Smooth muscle cell (in vitro differentiated cells): ENCODE measurements around the gene PIANP. TPM values are rescaled to one million over a fixed set of nuclear protein-coding genes. Genes with fewer than 3 reads are reported as not detected.

ENCODE experiments used
- DNase-seq: peaks from one replicate; lab custom pipeline; 2025; ENCODE audit not compliant: unreplicated experiment; lab: John Stamatoyannopoulos, UW
- H2AFZ ChIP-seq: fragments of 200-600 bp; sonication (generic); 2 replicates; pipeline ENCODE4 v1.6.0; 2016; ENCODE audit warnings: antibody characterized with exemption, low read depth, mild to moderate bottlenecking
- H3F3A ChIP-seq: fragments of 200-600 bp; sonication (generic); 2 replicates; pipeline ENCODE4 v1.6.0; 2017; ENCODE audit warnings: antibody characterized with exemption, low read depth
- H3K27ac ChIP-seq: fragments of 200-600 bp; sonication (generic); 2 replicates; pipeline ENCODE4 v1.5.1; 2016; ENCODE audit warnings: low read depth, mild to moderate bottlenecking
- H3K27me3 ChIP-seq: fragments of 200-600 bp; sonication (generic); 2 replicates; pipeline ENCODE4 v1.6.1; 2016; ENCODE audit warnings: low read depth, mild to moderate bottlenecking
- H3K36me3 ChIP-seq: fragments of 200-600 bp; sonication (generic); 2 replicates; pipeline ENCODE4 v1.5.1; 2016; ENCODE audit warnings: low read depth
- H3K4me1 ChIP-seq: fragments of 200-600 bp; sonication (generic); 2 replicates; pipeline ENCODE4 v1.5.1; 2016; ENCODE audit warnings: low read depth
- H3K4me2 ChIP-seq: fragments of 200-600 bp; sonication (generic); 2 replicates; pipeline ENCODE4 v1.6.0; 2016; ENCODE audit warnings: mild to moderate bottlenecking
- H3K4me3 ChIP-seq: fragments of 200-600 bp; sonication (generic); 2 replicates; pipeline ENCODE4 v1.5.1; 2016; ENCODE audit warnings: mild to moderate bottlenecking
- H3K79me2 ChIP-seq: fragments of 200-600 bp; sonication (generic); 2 replicates; pipeline ENCODE4 v1.6.0; 2016; ENCODE audit warnings: low read depth, mild to moderate bottlenecking
- H3K9ac ChIP-seq: fragments of 200-600 bp; sonication (generic); 2 replicates; pipeline ENCODE4 v1.6.0; 2016; ENCODE audit warnings: low read depth
- H3K9me3 ChIP-seq: fragments of 200-600 bp; sonication (generic); replicated peaks from 2 replicates; pipeline ENCODE4 v1.5.1; 2016; ENCODE audit warnings: low read depth
- H4K20me1 ChIP-seq: fragments of 200-600 bp; sonication (generic); 2 replicates; pipeline ENCODE4 v1.6.0; 2016; ENCODE audit warnings: low read depth
- WGBS: methylation state at CpG from one replicate; pipeline ENCODE4 v1.1.7; 2016; ENCODE audit warnings: low lambda C conversion rate; 5-methylcytosine and 5-hydroxymethylcytosine counted together
- polyA plus RNA-seq: library from polyadenylated mRNA; unstranded; fragments of >200 nt; fragmentation: Nextera tagmentation; extraction: Ambion mirVana; gene quantifications from 2 replicates; pipeline ENCODE4 v1.2.1, GENCODE V29; 2016
- total RNA-seq: library from RNA; depleted of rRNA; stranded (reverse); fragments of >200 nt; gene quantifications from 2 replicates; pipeline ENCODE4 v1.2.3, GENCODE V29; 2014
- TF ChIP-seq, protein P1 (sequence below): fragments of 200-600 bp; sonication (generic); IDR thresholded peaks from 2 replicates; pipeline ENCODE4 v1.5.1; 2017; ENCODE audit warnings: borderline replicate concordance, mild to moderate bottlenecking, antibody characterized with exemption; ENCODE audit not compliant: insufficient read depth, poor library complexity, severe bottlenecking

PIANP gene
- total and polyA plus RNA-seq, 2 experiments from 2014 or later: 3.8 TPM; not detected in 1

DNA sequence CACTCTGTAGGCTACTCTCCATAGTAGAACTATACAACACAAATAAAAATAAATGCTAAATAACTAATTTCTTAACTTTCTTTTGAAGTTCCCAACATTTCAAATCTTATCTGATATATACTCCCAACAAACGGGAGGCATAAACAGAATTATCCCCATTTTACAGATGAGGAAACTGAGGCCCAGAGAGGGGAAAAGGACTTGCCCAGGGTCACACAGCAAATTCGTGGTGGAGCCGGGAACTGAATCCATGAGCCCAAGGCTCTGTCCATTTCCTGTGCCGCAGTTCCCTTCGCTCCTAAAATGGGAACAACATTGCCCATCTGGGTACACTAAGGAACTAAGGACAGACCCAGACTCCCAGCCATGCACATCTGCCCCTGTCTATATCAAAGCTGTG is 23.7 kb downstream of the PIANP start:
- Histone ChIP-seq H3K9me3 (no peaks in the 10 kb centered on the region), H3K4me1 (no peaks in the 10 kb centered on the region), H3K36me3 (peaks cover 31% of the 10 kb centered on the region), H3K4me2 (no peak overlapping the region), H3K4me3 (no peak overlapping the region), H3F3A (no peaks in the 10 kb centered on the region), H4K20me1 (peaks cover 45% of the 10 kb centered on the region), H3K27ac (no peak overlapping the region), H2AFZ (no peak overlapping the region), H3K79me2 (peaks cover 39% of the 10 kb centered on the region), H3K9ac (no peak overlapping the region), H3K27me3 (no peaks in the 10 kb centered on the region)
- TF ChIP-seq, protein P1, sequence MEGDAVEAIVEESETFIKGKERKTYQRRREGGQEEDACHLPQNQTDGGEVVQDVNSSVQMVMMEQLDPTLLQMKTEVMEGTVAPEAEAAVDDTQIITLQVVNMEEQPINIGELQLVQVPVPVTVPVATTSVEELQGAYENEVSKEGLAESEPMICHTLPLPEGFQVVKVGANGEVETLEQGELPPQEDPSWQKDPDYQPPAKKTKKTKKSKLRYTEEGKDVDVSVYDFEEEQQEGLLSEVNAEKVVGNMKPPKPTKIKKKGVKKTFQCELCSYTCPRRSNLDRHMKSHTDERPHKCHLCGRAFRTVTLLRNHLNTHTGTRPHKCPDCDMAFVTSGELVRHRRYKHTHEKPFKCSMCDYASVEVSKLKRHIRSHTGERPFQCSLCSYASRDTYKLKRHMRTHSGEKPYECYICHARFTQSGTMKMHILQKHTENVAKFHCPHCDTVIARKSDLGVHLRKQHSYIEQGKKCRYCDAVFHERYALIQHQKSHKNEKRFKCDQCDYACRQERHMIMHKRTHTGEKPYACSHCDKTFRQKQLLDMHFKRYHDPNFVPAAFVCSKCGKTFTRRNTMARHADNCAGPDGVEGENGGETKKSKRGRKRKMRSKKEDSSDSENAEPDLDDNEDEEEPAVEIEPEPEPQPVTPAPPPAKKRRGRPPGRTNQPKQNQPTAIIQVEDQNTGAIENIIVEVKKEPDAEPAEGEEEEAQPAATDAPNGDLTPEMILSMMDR: no peak
- 96% methylated on average over 5 of the region's 5 CpGs for WGBS
- DNase-seq: no peak

DNA sequence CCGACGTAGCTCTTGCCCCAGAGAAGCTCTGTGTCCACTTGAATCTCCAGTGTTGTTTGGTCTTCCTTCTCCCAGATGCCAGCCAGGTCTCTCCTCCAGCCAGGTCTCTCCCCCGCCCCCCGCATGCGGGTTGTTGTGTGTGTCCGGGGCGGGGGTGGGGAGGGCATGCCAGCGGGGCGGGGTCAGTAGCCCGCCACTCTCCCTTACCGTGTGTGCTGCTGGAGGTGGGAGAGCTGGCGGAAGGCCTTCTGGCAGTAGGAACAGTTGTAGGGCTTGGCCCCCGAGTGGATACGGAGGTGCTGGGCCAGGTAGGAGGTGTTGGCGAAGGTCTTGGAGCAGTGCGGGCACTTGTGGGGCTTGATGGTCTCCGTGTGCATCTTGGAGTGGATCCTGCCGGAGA is 28.5 kb downstream of the PIANP start:
- peaks cover 7% of the 10 kb centered on the region for H3F3A ChIP-seq
- H3K4me1 ChIP-seq: no peaks in the 10 kb centered on the region
- no peak overlapping the region for H2AFZ ChIP-seq
- no peaks in the 10 kb centered on the region for H3K27me3 ChIP-seq
- no peak for DNase-seq
- peaks cover 15% of the 10 kb centered on the region for H4K20me1 ChIP-seq
- WGBS: 95% methylated on average over 18 of the region's 18 CpGs
- peaks cover 11% of the 10 kb centered on the region for H3K79me2 ChIP-seq
- no peak overlapping the region for H3K4me2 ChIP-seq
- H3K27ac ChIP-seq: no peak overlapping the region
- TF ChIP-seq, protein P1: no peak
- H3K4me3 ChIP-seq: no peak overlapping the region
- no peaks in the 10 kb centered on the region for H3K9me3 ChIP-seq
- H3K36me3 ChIP-seq: peaks cover 39% of the 10 kb centered on the region
- H3K9ac ChIP-seq: no peak overlapping the region

DNA sequence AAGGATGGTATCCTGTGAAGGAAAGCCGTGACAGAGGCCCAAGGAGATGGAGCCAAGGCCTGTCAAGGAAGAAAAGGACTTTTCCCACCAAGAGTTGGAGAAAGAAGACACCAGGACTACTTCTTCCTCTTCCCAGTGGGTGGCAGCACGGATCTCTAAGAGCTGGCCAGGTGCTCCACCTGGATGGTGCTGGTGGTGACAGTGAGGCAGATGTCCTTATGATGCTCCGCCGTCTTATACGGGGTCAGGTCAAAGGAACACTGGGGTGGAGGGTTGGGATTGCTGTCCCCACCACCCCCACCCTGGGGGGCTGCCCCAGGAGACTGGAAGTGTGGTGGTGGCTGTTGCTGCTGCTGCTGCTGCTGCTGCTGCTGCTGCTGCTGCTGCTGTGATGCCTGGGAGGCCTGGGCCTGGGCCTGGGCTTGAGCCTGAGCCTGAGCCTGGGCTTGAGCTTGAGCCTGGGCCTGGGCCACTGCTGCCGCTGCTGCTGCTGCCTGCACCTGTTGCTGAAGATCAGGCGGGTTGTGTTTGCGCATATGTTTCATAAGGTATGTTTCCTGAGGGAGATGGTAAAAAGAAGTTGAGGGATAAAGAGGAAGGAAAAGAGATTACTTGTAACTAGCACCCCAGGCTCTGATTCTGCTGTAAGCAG is 32.9 kb downstream of the PIANP start:
- H3K36me3 ChIP-seq: peaks cover 18% of the 10 kb centered on the region
- H3K4me1 ChIP-seq: peaks cover 3% of the 10 kb centered on the region
- WGBS: 93% methylated on average over 8 of the region's 8 CpGs
- DNase-seq: no peak
- no peak overlapping the region for H3K9ac ChIP-seq
- H3F3A ChIP-seq: peaks cover 29% of the 10 kb centered on the region
- TF ChIP-seq, protein P1: no peak
- H3K4me3 ChIP-seq: no peak overlapping the region
- no peaks in the 10 kb centered on the region for H3K9me3 ChIP-seq
- H2AFZ ChIP-seq: no peak overlapping the region
- H3K4me2 ChIP-seq: no peak overlapping the region
- no peaks in the 10 kb centered on the region for H3K27me3 ChIP-seq
- H3K79me2 ChIP-seq: no peaks in the 10 kb centered on the region
- no peak overlapping the region for H3K27ac ChIP-seq
- no peaks in the 10 kb centered on the region for H4K20me1 ChIP-seq

DNA sequence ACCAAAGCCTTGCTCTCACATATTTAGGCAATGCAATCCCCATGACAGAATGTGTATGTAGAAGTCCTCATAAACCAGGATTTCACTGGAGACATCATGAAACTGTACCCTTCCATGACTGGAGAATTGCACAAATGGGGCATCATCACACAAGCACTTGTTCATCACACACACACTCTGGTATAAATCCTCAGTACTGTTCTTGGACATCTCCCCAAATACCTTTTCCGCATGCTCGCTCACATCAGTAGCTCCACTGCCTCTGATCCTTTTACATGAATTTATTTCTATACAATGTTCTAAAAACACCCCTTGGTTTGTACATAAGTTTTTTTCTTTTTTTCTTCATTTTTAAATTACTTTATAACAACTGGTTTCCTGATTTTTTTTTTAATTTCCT is 34.4 kb downstream of the PIANP start:
- H3K4me3 ChIP-seq: no peak overlapping the region
- peaks cover 14% of the 10 kb centered on the region for H3K36me3 ChIP-seq
- H3K9ac ChIP-seq: no peak overlapping the region
- H3K27me3 ChIP-seq: no peaks in the 10 kb centered on the region
- 98% methylated on average over 2 of the region's 2 CpGs for WGBS
- TF ChIP-seq, protein P1: no peak
- peaks cover 29% of the 10 kb centered on the region for H3F3A ChIP-seq
- H3K27ac ChIP-seq: no peak overlapping the region
- DNase-seq: no peak
- peaks cover 14% of the 10 kb centered on the region for H3K79me2 ChIP-seq
- H2AFZ ChIP-seq: no peak overlapping the region
- no peaks in the 10 kb centered on the region for H4K20me1 ChIP-seq
- no peaks in the 10 kb centered on the region for H3K9me3 ChIP-seq
- peaks cover 11% of the 10 kb centered on the region for H3K4me1 ChIP-seq
- H3K4me2 ChIP-seq: no peak overlapping the region
